ENCODE measurements around the gene SLC25A47.

Gene SLC25A47

DNA sequence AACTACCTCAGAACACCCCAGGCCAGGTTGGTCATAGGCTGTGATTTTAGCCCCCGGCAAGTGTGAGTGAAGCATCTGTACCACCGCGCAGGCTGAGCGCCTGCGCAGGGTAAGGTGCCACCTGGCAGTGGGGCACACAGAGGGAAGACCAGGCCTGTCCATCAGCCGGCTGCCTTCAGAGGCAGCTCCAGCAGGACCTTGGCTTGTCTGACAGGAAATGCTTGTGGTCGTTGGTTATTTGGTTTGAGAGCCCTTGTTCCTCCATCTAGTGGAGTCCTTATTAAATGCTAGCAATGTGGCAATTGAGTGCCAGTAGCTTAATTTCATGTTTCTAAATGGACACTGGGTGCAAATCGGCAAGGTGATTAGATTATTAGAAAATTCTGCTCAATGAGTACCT lies 44.4 kb upstream of the SLC25A47 start:
- Histone ChIP-seq H4K20me1 (ENCODE audit: insufficient read depth, low read length) (peaks cover 87% of the 10 kb centered on the region), H3K27me3 (ENCODE audit: insufficient read depth, low read length, poor library complexity) (no peaks in the 10 kb centered on the region), H3K4me3 (ENCODE audit: low read depth in 1 of 2, low read length in 2 of 2) (no peak overlapping the region), H3K4me2 (ENCODE audit: insufficient read depth, low read length) (no peak overlapping the region), H3K79me2 (ENCODE audit: insufficient read depth, low read length) (peaks cover 89% of the 10 kb centered on the region), H3K9ac (ENCODE audit: low read depth, low read length) (no peak overlapping the region), H3K36me3 (ENCODE audit: insufficient read depth, low read length) (peaks cover 89% of the 10 kb centered on the region), H3K4me1 (ENCODE audit: insufficient read depth, low read length) (no peaks in the 10 kb centered on the region), H3K9me3 (ENCODE audit: insufficient read depth, low read length, severe bottlenecking) (no peaks in the 10 kb centered on the region), H2AFZ (ENCODE audit: low read depth, low read length) (no peak overlapping the region), H3K27ac (ENCODE audit: low read length) (no peak overlapping the region)
- no peak for ATAC-seq (ENCODE audit: insufficient read depth, low read depth)
- DNase-seq = no peak
- TF ChIP-seq EZH2 (IDR thresholded peaks at IDR 0.05; ENCODE audit: borderline replicate concordance, low read depth, low read length, severe bottlenecking) (no peak), CTCF (IDR thresholded peaks at IDR 0.05; ENCODE audit: borderline replicate concordance, extremely low read depth, low read length, poor library complexity, severe bottlenecking) (no peak)

GRCh38 chr14:100279133-100279532 lies 44.0 kb upstream of the SLC25A47 start:
- Histone ChIP-seq H3K79me2 (ENCODE audit: insufficient read depth, low read length) (peaks cover 84% of the 10 kb centered on the region), H4K20me1 (ENCODE audit: insufficient read depth, low read length) (peaks cover 86% of the 10 kb centered on the region), H3K4me2 (ENCODE audit: insufficient read depth, low read length) (no peak overlapping the region), H3K9me3 (ENCODE audit: insufficient read depth, low read length, severe bottlenecking) (no peaks in the 10 kb centered on the region), H2AFZ (ENCODE audit: low read depth, low read length) (no peak overlapping the region), H3K27me3 (ENCODE audit: insufficient read depth, low read length, poor library complexity) (no peaks in the 10 kb centered on the region), H3K36me3 (ENCODE audit: insufficient read depth, low read length) (peaks cover 84% of the 10 kb centered on the region), H3K4me3 (ENCODE audit: low read depth in 1 of 2, low read length in 2 of 2) (no peak overlapping the region), H3K27ac (ENCODE audit: low read length) (no peak overlapping the region), H3K9ac (ENCODE audit: low read depth, low read length) (no peak overlapping the region), H3K4me1 (ENCODE audit: insufficient read depth, low read length) (no peaks in the 10 kb centered on the region)
- no peak for ATAC-seq (ENCODE audit: insufficient read depth, low read depth)
- TF ChIP-seq CTCF (IDR thresholded peaks at IDR 0.05; ENCODE audit: borderline replicate concordance, extremely low read depth, low read length, poor library complexity, severe bottlenecking) = no peak
- no peak for TF ChIP-seq EZH2 (IDR thresholded peaks at IDR 0.05; ENCODE audit: borderline replicate concordance, low read depth, low read length, severe bottlenecking)
- no peak for DNase-seq

DNA sequence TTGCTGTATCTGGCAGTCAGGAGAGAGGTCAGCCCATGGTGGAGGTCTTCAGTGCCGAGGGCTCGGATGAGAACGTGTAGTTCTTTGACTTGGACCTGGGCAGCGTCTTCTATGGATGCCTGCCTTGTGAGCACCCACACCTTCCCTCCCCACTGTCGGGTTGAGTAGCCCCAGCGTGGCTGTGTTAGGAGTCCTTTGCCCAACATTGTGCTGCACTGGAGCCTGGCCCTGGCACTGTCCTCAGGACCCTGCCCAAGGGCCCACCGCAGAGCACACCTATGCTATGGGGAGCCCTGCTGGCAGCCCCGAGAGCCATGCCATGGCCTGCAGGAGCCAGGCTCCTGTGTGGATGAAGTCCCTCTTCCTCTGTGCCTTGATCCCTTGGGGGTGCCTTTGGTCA lies 43.6 kb upstream of the SLC25A47 start:
- TF ChIP-seq EZH2 (IDR thresholded peaks at IDR 0.05; ENCODE audit: borderline replicate concordance, low read depth, low read length, severe bottlenecking) (no peak), CTCF (IDR thresholded peaks at IDR 0.05; ENCODE audit: borderline replicate concordance, extremely low read depth, low read length, poor library complexity, severe bottlenecking) (no peak)
- DNase-seq = no peak
- no peak for ATAC-seq (ENCODE audit: insufficient read depth, low read depth)
- Histone ChIP-seq H3K27me3 (ENCODE audit: insufficient read depth, low read length, poor library complexity) (no peaks in the 10 kb centered on the region), H2AFZ (ENCODE audit: low read depth, low read length) (no peak overlapping the region), H3K4me2 (ENCODE audit: insufficient read depth, low read length) (no peak overlapping the region), H3K79me2 (ENCODE audit: insufficient read depth, low read length) (peaks cover 80% of the 10 kb centered on the region), H3K36me3 (ENCODE audit: insufficient read depth, low read length) (peaks cover 80% of the 10 kb centered on the region), H3K4me1 (ENCODE audit: insufficient read depth, low read length) (no peaks in the 10 kb centered on the region), H3K27ac (ENCODE audit: low read length) (no peak overlapping the region), H3K9ac (ENCODE audit: low read depth, low read length) (no peak overlapping the region), H3K4me3 (ENCODE audit: low read depth in 1 of 2, low read length in 2 of 2) (no peak overlapping the region), H4K20me1 (ENCODE audit: insufficient read depth, low read length) (peaks cover 85% of the 10 kb centered on the region), H3K9me3 (ENCODE audit: insufficient read depth, low read length, severe bottlenecking) (no peaks in the 10 kb centered on the region)
